ENCODE data around the gene FYCO1.
"Not testable (repeated sequence)": the region's sequence is repeated elsewhere in the genome, so short reads cannot be mapped to it uniquely, and the experiment has no call there.

Gene FYCO1

GRCh38 chr3:46007280-46007679 lies 11.7 kb upstream of the FYCO1 start:
- Histone ChIP-seq H3K27me3 (ENCODE audit: control insufficient read depth, insufficient read depth, low read length) (no peaks in the 10 kb centered on the region), H3K9ac (no peak overlapping the region), H2AFZ (no peak overlapping the region), H3K4me3 (ENCODE audit: low read depth, low read length) (no peak overlapping the region), H3K4me2 (ENCODE audit: low read length) (no peak overlapping the region), H3K9me3 (ENCODE audit: control insufficient read depth, low read length) (no peaks in the 10 kb centered on the region), H3K4me1 (no peaks in the 10 kb centered on the region), H3K27ac (no peak overlapping the region), H3K36me3 (ENCODE audit: control insufficient read depth, insufficient read depth, low read length) (no peaks in the 10 kb centered on the region), H3K79me2 (no peaks in the 10 kb centered on the region)
- no peak for TF ChIP-seq CTCF (IDR thresholded peaks at IDR 0.05)

GRCh38 chr3:46006238-46007032 lies 10.8 kb upstream of the FYCO1 start:
- no peak overlapping the region for H3K4me2 ChIP-seq (ENCODE audit: low read length)
- H3K4me1 ChIP-seq: no peaks in the 10 kb centered on the region
- no peak overlapping the region for H2AFZ ChIP-seq
- no peak overlapping the region for H3K27ac ChIP-seq
- no peak overlapping the region for H3K4me3 ChIP-seq (ENCODE audit: low read depth, low read length)
- H3K9ac ChIP-seq: no peak overlapping the region
- H3K79me2 ChIP-seq: no peaks in the 10 kb centered on the region
- H3K9me3 ChIP-seq (ENCODE audit: control insufficient read depth, low read length): no peaks in the 10 kb centered on the region
- no peak for TF ChIP-seq CTCF (IDR thresholded peaks at IDR 0.05)
- H3K27me3 ChIP-seq (ENCODE audit: control insufficient read depth, insufficient read depth, low read length): no peaks in the 10 kb centered on the region
- H3K36me3 ChIP-seq (ENCODE audit: control insufficient read depth, insufficient read depth, low read length): no peaks in the 10 kb centered on the region

GRCh38 chr3:46003706-46004105 lies 8.1 kb upstream of the FYCO1 start:
- not testable (repeated sequence) for H3K4me3 ChIP-seq (ENCODE audit: low read depth, low read length); H3K36me3 ChIP-seq (ENCODE audit: control insufficient read depth, insufficient read depth, low read length); H3K27ac ChIP-seq; H3K27me3 ChIP-seq (ENCODE audit: control insufficient read depth, insufficient read depth, low read length); H3K9ac ChIP-seq; H3K9me3 ChIP-seq (ENCODE audit: control insufficient read depth, low read length); H2AFZ ChIP-seq; H3K79me2 ChIP-seq; H3K4me1 ChIP-seq; H3K4me2 ChIP-seq (ENCODE audit: low read length)

- no peaks in the 10 kb centered on the region for H3K4me1 ChIP-seq
- no peak overlapping the region for H3K9ac ChIP-seq
- H3K4me2 ChIP-seq (ENCODE audit: low read length): no peak overlapping the region
- H2AFZ ChIP-seq: no peak overlapping the region
- H3K27me3 ChIP-seq (ENCODE audit: control insufficient read depth, insufficient read depth, low read length): no peaks in the 10 kb centered on the region
- H3K9me3 ChIP-seq (ENCODE audit: control insufficient read depth, low read length): no peaks in the 10 kb centered on the region
- no peak overlapping the region for H3K4me3 ChIP-seq (ENCODE audit: low read depth, low read length)
- H3K36me3 ChIP-seq (ENCODE audit: control insufficient read depth, insufficient read depth, low read length): no peaks in the 10 kb centered on the region
- TF ChIP-seq CTCF (IDR thresholded peaks at IDR 0.05): no peak
- no peaks in the 10 kb centered on the region for H3K79me2 ChIP-seq
- no peak overlapping the region for H3K27ac ChIP-seq
These were observed 5.6 kb upstream of the FYCO1 start for GRCh38 chr3:46001178-46001577.

GRCh38 chr3:45997942-45998341 lies 2.3 kb upstream of the FYCO1 start:
- no peak overlapping the region for H3K4me3 ChIP-seq (ENCODE audit: low read depth, low read length)
- H3K27ac ChIP-seq: no peak overlapping the region
- H3K4me2 ChIP-seq (ENCODE audit: low read length): no peak overlapping the region
- no peak for TF ChIP-seq CTCF (IDR thresholded peaks at IDR 0.05)
- H3K36me3 ChIP-seq (ENCODE audit: control insufficient read depth, insufficient read depth, low read length): no peaks in the 10 kb centered on the region
- no peaks in the 10 kb centered on the region for H3K79me2 ChIP-seq
- no peaks in the 10 kb centered on the region for H3K9me3 ChIP-seq (ENCODE audit: control insufficient read depth, low read length)
- peaks cover 3% of the 10 kb centered on the region for H3K4me1 ChIP-seq
- no peak overlapping the region for H3K9ac ChIP-seq
- H2AFZ ChIP-seq: no peak overlapping the region
- H3K27me3 ChIP-seq (ENCODE audit: control insufficient read depth, insufficient read depth, low read length): no peaks in the 10 kb centered on the region

GRCh38 chr3:45997499-45997898 lies 1.9 kb upstream of the FYCO1 start:
- not testable (repeated sequence) for H3K4me1 ChIP-seq; H3K36me3 ChIP-seq (ENCODE audit: control insufficient read depth, insufficient read depth, low read length); H3K27me3 ChIP-seq (ENCODE audit: control insufficient read depth, insufficient read depth, low read length); H3K79me2 ChIP-seq; H3K9me3 ChIP-seq (ENCODE audit: control insufficient read depth, low read length); H3K9ac ChIP-seq; H2AFZ ChIP-seq; H3K4me3 ChIP-seq (ENCODE audit: low read depth, low read length); H3K27ac ChIP-seq; H3K4me2 ChIP-seq (ENCODE audit: low read length)

All from parathyroid adenoma (tissue), 2 donors.